Measurements from ENCODE around the gene VSNL1. TPM values are rescaled to one million over a fixed set of nuclear protein-coding genes. Genes with fewer than 3 reads are reported as not detected.
"Not testable (repeated sequence)": the region's sequence is repeated elsewhere in the genome, so short reads cannot be mapped to it uniquely, and the experiment has no call there.

The VSNL1 gene
- total and polyA plus RNA-seq, 2 experiments from 2014 or later, result 102 to 112 TPM

- H3K27me3 Mint-ChIP-seq (ENCODE audit: insufficient read depth, low read depth, poor library complexity), result no peaks in the 10 kb centered on the region
- Histone ChIP-seq H3K36me3 (ENCODE audit: insufficient read depth) (no peaks in the 10 kb centered on the region), H3F3A (replicated peaks; ENCODE audit: low read depth) (no peaks in the 10 kb centered on the region), H3K79me2 (replicated peaks; ENCODE audit: insufficient read depth) (peaks cover 100% of the 10 kb centered on the region), H2AFZ (no peak overlapping the region), H3K4me1 (ENCODE audit: insufficient read depth) (peaks cover 69% of the 10 kb centered on the region), H3K27me3 (ENCODE audit: insufficient read depth) (no peaks in the 10 kb centered on the region), H3K4me3 (no peak overlapping the region), H3K4me2 (0 out of 2 replicates have a peak overlapping the region, but pooled peaks have one; percentile 61), H4K20me1 (replicated peaks; ENCODE audit: insufficient read depth) (peaks cover 10% of the 10 kb centered on the region; the same call in 1 of the 2 replicates), H3K27ac (ENCODE audit: low read depth) (0 out of 2 replicates have a peak overlapping the region, but pooled peaks have one; percentile 2), H3K9me2 (ENCODE audit: insufficient read depth) (no peaks in the 10 kb centered on the region)
- H3K4me3 Mint-ChIP-seq, result no peak overlapping the region
- peak; percentile 67 for ATAC-seq
- no peaks in the 10 kb centered on the region for H3K9me3 Mint-ChIP-seq
- TF ChIP-seq EZH2phosphoT487 (IDR thresholded peaks at IDR 0.05; ENCODE audit: unreplicated experiment), result no peak
- no peak for TF ChIP-seq ZNF331 (CRISPR knock-in tag; IDR thresholded peaks at IDR 0.05; ENCODE audit: low read depth)
- no peak for TF ChIP-seq STAT1 (IDR thresholded peaks at IDR 0.05; ENCODE audit: unreplicated experiment)
- TF ChIP-seq CTCF (conservative IDR thresholded peaks at IDR 0.05; ENCODE audit: low read depth in 2 of 2), result no peak
- TF ChIP-seq REST (IDR thresholded peaks at IDR 0.05; ENCODE audit: unreplicated experiment), result no peak
- TF ChIP-seq POLR2AphosphoS5 (IDR thresholded peaks at IDR 0.05; ENCODE audit: low read depth), result no peak
- TF ChIP-seq ZNF114 (CRISPR knock-in tag; IDR thresholded peaks at IDR 0.05), result no peak
- TF ChIP-seq ETS1 (IDR thresholded peaks at IDR 0.05), result no peak
- no peak for TF ChIP-seq JUNB (IDR thresholded peaks at IDR 0.05; ENCODE audit: unreplicated experiment)
- TF ChIP-seq NANOG (IDR thresholded peaks at IDR 0.05; ENCODE audit: borderline replicate concordance), result no peak
- TF ChIP-seq ZNF462 (CRISPR knock-in tag; IDR thresholded peaks at IDR 0.05), result no peak
- H3K4me1 Mint-ChIP-seq, result peaks cover 76% of the 10 kb centered on the region
- H3K36me3 Mint-ChIP-seq (ENCODE audit: low read depth), result peaks cover 6% of the 10 kb centered on the region; the same call in 1 of the 3 replicates
- DNase-seq (ENCODE audit: low spot score), result peak; percentile 35
- H3K27ac Mint-ChIP-seq, result no peak overlapping the region
Observed at GRCh38 chr2:17558878-17559277, 18.4 kb downstream of the VSNL1 start.

GRCh38 chr2:17565726-17566125 is 25.2 kb downstream of the VSNL1 start:
- not testable (repeated sequence) for H3K4me1 ChIP-seq (ENCODE audit: insufficient read depth); H3K36me3 ChIP-seq (ENCODE audit: insufficient read depth); H3K27ac Mint-ChIP-seq; H3K9me2 ChIP-seq (ENCODE audit: insufficient read depth); H3K27me3 ChIP-seq (ENCODE audit: insufficient read depth); H4K20me1 ChIP-seq (replicated peaks; ENCODE audit: insufficient read depth); DNase-seq (ENCODE audit: low spot score); H3K4me3 ChIP-seq; H3K27ac ChIP-seq (ENCODE audit: low read depth); H3K9me3 Mint-ChIP-seq; ATAC-seq; H3F3A ChIP-seq (replicated peaks; ENCODE audit: low read depth); H3K27me3 Mint-ChIP-seq (ENCODE audit: insufficient read depth, low read depth, poor library complexity); H2AFZ ChIP-seq; H3K4me3 Mint-ChIP-seq; H3K4me2 ChIP-seq
- peaks cover 38% of the 10 kb centered on the region for H3K36me3 Mint-ChIP-seq (ENCODE audit: low read depth)
- peaks cover 16% of the 10 kb centered on the region for H3K4me1 Mint-ChIP-seq
- H3K79me2 ChIP-seq (replicated peaks; ENCODE audit: insufficient read depth), result peaks cover 97% of the 10 kb centered on the region

All from GM23338 (cell line).